NCI-H345 treated with DMSO at 0.1 percent for 48 hours (cell line): ENCODE results near the gene TBX4.
"Not testable (repeated sequence)": the region's sequence is repeated elsewhere in the genome, so short reads cannot be mapped to it uniquely, and the experiment has no call there.

Source experiments
- DNase-seq: peaks from one replicate; lab custom pipeline; 2025; ENCODE audit not compliant: unreplicated experiment; lab: John Stamatoyannopoulos, UW

Gene TBX4

DNA sequence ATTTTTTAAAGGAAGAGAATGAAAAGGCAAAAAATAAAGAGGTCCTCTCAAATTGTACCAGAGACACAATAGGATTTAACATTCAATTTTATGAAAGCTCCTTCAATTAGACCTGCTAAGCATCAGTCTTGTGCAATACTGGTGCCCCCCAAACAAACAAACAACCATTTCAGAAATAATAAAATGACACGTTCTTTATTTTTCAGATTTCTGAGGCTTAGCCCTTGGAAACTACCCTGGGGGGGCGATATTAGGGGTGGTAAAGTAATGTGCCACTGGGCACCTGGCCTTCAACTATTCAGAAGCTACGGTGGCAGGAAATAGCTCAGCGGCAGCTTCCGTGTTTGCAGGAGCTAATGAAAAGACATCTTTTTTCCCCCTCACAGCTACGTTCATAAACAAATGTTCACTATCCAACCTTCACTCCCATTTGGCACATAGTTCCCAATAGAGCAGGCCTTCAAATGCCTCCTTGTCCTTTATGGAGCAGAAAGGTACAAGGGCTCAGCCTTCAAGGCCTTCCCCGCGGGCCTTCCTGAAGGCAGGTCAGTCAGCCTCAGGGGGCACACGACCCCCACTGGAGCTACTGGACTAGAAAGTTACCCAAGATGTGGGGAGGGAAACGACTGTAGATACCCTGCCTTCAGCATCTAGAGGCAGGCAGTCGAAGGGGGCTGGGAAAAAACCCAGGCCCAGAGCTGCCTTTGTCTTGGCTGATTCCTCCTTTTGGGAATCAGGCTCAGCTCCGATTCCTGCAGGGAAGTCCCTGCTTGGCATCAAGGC lies 44.1 kb downstream of the TBX4 start:
- no peak for DNase-seq

DNA sequence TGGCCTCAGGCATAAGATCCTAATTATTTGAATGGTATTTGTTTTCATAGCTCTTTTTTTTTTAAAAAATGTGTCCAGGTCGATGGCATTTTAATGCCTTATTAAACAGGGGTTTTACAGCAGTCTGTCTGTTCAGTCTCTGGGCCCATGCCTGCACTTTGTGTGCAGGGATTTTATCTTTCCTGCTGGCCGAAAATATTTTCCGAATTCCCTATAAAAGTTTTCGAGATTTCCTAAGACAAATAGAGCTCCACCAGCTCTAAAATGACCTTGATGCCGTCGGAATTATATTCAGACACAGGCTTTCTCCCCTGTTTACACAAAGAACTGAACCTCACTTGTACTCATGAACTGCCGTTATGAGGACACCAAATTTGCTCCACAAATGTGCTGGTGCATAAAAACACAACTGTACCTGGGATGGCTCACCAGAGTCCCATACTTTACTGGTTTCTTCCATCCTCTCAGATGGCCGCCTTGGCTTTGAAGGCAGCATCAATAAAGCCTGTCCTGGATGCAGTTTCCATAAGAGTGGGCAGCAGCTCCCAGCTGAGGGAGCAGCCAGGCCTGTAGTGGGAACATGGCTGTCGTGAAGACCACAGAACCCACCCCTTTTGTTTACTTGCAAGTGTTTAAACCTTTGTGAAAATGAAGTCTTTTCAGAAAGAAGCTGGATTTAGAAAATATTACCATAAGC lies 44.9 kb downstream of the TBX4 start:
- no peak for DNase-seq

DNA sequence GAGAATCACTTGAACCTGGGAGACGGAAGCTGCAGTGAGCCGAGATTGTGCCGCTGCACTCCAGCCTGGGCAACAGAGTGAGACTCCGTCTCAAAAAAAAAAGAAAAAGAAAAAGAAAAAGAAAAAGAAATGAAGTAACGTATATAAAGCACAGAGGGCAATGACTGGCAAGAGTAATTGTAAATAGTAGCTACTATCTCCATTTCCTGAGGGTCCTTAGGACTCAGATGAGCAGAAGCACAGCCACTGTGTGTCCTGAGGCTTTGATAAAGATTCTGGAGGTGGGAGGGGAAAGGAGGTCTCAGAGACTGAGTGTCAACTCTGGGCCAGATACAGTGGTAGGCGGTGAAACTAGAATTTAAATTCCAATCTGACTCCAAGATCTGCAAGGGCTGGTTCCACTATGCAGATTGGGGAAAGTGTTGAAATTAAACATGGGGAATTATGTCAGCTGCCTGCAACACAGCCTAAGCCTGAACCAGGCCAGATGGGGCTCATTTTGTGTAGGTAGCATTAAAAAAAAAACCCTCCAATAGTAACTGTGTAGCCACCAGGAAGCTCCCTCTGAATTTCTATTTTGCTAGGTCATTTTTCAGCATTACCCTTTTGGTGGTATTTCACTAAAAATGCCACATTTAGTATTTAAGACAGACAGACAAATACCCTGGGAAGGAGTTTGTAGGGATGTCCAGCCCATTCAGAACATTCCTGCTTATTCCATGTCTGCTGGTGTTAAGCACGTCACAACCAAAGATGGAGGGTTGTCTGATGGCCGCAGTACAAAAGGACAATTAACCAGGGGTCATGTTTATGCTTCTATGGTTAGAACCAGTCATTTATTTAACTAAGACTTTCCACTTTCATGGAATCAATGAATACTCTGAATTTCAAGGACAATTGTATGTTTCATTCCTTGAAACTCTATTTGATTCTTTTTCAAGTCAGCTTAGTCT lies 46.1 kb downstream of the TBX4 start:
- no peak for DNase-seq

DNA sequence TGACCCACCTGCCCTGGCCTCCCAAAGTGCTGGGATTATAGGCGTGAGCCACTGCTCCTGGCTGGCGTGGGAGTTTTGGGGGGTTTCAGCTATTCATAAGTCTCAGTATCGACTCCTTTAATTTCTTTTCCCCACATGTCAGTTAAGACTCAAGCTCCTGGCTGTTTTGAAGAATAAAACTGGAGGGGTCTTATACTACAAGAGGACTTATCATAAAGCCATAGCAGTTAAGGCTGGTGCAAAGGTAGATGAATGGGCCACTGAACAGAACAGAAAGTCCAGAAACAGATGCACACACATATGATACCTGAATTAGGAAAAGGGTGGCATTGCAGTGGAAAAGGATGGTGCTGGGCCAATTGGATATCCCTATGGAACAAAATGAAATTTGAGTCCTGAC lies 47.4 kb downstream of the TBX4 start:
- DNase-seq = no peak

DNA sequence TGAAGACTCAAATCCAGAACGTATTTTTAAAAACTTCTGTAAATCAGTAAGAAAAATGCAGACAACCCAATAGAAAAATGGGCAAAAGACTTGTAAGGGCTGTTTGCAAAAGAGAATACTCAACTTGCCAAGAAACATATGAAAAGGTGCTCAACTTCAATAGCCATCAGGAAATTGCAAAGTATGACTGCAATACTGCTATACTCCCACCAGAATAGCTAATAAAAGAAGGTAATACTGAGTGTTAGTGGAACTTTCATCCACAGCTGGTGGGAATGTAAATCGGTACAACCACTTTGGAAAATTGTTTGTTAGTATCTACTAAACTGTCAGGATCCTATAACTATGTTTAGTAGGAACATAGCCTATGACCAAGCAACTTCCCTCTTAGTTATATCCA lies 48.1 kb downstream of the TBX4 start:
- no peak for DNase-seq

DNA sequence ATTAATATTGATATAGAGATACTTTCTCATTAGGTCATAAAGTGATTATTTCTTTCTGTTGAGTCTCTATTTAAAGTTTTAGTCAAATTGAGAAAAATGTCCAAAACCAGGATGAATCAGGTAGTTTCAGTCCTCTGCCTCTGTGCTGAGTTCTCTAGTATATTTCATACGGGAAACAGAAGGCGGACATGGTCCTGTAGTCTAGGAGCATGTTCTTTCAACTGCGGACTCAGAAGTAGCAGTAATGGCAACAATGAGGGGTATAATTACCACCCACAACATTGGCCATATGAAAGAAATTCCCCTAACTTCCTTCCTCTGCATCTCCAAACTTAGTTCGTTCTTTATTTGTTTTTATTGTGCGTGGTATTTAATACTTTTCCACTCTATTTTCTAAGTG lies 50.1 kb downstream of the TBX4 start:
- no peak for DNase-seq

DNA sequence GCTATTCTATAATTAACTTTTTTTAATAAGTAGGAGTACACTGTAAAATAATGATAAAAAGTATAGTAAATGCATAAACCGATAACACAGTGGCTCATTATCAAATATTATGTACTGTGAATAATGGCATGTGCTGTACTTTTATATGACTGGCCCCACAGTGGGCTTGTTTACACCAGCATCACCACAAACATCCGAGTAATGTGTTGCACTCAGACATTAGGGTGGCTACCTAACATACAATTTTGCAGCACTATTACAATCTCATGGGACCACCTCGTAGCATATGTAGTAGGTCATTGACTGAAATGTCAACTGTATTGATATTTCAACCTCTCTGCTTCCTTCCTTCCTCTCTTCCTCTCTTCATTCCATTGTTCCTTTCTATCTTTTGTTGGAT lies 51.7 kb downstream of the TBX4 start:
- no peak for DNase-seq

DNA sequence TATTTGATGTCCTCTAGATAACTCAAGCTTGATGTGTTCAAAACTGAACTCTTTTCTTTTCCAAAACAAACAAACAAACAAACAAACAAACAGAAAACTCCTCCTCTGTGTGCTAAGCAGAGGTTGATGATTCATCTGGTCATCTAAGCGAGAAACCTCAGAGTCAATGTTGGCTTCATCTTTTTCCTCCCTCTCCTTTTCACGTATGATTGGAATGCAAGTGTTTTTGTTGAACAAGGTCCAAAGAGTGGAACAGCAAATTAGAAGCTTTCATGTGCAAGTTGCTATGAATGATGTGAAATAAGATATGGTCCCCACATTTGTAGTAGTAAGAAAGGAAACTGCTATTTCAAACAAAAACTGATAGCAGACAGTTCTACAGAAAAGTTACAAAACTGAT lies 52.5 kb downstream of the TBX4 start:
- no peak for DNase-seq

DNA sequence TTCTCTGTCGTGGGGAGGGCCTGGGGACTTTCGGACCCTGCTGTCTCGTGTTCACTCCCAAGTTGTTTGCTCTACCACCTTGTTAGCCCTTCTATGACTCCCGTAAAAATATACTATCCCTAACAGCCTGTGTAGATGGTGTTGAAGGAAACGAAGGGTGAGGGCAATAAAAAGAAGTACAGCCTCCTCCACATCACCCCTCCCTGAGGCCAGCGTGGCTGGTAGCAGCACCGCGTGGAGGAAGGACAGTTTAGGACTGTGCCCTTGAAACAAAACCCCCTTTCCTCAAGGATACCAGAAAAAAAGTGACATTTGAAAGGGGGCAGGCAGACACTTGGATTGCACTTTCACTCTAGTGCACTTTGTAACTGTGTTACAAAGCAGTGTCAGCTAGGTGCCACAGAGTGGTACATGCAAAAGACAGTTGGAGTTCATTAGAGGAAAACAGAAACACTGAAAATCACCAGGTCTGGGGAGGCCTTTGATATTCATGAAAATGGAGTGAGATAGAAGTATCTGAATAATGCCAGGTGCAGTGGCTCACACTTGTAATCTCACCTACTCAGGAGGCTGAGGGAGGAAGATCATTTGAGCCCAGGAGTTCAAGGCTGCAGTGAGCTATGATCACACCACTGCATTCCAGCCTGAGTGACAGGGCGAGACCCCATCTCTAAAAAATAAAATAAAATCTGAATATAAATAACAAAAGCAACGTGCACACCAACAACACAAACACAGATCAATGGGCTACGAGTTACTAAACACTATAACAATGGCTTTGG lies 53.8 kb downstream of the TBX4 start:
- no peak for DNase-seq

DNA sequence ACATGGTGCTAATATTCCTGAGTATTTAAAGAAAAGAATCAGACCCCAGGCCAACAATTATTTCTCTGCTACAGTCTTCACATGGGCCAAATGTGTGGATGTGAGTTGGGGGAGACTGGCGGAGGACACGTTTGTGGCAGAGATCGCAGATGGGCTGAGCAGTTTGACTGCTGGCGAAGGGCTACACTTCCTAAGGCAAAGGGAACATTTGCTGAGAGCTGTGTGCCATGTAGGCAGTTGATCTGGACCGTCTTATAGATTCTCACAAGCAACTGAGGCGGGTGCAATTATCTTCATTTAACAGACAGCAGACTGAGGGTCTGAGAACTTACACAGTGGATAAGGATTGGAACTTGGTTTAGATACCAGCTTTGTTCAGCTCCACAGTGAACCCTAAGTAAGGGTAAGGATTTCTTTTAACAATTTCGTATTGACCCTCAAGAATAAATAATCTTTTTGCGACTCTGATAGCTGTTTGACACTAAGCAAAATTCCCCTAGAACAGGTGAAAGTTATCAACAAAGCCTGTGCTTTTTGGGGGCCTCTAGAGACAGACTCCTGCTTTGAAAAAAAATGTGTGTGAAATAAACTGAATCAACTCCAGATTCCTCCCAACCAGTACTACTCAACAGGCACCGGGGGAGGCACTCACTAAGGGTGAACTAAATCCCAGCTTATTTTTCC lies 55.3 kb downstream of the TBX4 start:
- no peak for DNase-seq

DNA sequence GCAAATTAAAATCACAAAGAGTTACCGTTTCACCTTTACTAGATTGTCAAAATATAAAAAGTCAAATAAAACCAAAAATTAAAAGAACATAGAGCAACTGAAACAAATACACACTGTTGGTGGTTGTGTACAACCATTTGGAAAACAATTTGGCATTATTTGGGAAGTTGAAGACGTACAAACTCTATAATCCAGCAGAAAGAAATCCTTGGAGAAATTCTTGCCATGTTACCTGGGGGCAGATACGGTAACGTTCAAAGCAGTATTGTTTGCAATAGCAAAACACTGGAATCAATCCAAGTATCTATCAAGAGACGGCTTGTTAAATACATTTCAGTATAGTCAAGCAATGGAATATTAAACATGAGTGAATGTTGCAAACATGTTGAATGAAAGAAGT lies 56.7 kb downstream of the TBX4 start:
- DNase-seq = no peak

DNA sequence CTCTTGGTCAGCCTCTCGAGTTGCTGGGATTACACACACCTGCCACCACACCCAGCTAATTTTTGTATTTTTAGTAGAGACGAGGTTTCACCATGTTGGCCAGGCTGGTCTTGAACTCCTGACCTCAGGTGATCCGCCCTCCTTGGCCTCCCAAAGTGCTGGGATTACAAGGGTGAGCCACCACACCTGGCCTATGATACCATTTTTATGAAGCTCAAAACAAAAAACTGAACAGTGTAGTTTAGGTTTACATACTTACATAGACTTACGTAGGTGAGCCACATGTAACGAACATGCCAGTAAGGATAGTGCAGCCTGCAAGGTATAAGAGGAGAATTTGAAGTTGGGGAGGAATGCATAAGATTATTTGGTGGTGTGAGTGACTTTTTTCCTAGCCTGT lies 57.2 kb downstream of the TBX4 start:
- not testable (repeated sequence) for DNase-seq

DNA sequence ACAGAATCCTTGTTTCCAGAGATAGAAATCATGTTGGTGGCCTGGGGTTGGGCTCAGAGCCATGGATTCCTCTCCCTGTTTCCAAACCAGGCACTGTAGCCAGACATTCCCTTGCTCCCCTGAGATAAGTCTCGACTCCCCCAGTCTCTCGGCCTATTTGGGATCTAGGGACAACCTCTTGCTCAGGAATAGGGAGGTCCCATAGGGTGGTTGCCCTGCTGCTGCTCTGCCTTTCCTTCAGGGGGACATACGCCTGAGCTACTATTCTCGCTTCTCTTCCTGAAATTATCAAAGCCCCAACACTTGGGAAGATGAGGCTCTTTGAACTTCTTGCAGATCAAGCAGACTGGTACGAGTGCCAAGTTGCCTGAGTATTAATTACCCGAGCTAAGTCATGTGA lies 58.0 kb downstream of the TBX4 start:
- DNase-seq = no peak

DNA sequence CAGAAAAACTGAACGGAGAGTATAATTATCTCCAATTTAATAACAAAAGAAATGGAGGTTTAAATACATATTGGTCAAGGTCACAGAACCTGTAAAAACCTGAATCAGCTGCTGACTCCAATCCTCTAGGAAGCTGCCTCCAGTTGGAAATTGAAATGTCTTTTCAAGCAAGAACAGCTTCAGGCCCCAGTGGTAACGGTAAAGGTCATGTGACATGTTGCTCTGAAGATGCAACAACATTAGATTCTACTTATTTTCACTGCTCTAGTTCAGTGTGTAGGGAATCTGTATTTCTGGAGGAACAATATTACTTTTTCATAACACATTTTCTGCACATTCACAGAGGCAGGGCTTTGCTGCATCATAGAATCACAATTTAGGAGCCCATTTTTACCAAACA lies 58.8 kb downstream of the TBX4 start:
- DNase-seq = no peak

DNA sequence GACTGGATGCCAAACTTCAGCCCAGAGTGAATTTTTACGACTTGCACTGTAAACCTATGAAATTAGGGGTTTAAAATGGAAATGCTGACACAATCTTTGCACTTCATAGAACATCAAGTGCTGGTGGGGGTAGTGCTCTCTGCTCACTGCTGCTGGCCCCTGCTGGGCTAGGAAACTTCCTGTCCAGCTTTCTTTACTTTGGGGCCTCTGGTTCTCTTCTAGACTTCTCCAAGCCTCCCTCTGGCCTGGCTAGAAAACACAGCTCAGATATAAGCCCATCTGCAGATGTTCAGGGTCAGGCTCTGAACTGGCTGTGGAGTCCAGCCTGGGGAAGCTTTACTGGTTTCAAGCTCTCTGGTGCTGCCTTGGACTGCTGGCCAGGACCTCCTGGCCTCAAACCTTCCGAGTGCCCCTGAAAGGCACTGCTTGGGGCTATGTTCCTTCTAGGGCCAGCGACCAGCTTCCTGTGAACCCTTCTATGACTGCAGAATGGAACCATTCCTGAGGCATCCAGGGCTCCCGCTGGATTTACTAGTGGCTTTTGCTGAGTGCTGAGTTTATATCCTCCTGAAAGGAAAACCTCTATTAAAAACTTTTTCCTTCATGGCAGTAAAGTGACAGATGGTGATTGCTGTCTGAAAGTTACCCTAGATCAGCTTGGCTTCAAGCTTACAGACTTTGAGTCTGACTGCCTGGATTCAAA lies 59.4 kb downstream of the TBX4 start:
- DNase-seq = no peak

DNA sequence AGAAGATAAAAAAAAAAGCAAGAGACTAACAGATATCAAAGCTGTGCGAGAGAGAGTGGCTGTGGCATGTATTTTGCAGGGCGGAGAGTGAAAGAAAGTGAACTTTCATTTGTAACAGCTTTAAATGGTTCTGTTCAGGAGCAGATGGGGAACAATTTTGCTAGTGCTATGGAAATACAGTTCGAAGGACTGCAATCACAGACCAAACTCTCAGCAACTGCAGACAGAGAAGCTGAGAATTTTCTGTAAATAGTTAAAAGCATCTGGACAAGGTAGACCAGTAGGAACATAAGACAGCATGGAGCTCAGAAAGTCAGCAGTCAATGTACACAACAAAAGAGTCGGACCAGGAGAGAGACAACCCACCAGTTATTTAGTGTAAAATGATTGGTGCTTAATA lies 62.3 kb downstream of the TBX4 start:
- no peak for DNase-seq

DNA sequence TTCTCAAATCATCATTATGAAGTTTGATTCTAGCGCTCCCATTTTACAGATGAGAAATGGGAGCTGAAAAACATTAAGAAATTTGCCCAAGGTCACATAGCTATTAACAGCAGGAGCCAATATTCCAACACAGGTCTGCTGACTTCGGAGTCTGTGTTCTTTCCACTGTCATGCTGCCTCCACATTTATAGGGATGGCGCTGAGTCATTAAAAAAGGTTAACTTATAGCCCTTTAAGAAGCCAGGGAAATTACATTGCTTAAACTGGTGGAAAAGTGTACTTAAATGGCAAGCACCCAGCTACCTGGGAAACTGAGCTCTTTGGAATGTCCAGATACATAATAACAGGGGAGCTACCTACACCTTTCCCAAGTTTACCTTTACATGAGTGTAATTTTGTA lies 65.0 kb downstream of the TBX4 start:
- DNase-seq = no peak

DNA sequence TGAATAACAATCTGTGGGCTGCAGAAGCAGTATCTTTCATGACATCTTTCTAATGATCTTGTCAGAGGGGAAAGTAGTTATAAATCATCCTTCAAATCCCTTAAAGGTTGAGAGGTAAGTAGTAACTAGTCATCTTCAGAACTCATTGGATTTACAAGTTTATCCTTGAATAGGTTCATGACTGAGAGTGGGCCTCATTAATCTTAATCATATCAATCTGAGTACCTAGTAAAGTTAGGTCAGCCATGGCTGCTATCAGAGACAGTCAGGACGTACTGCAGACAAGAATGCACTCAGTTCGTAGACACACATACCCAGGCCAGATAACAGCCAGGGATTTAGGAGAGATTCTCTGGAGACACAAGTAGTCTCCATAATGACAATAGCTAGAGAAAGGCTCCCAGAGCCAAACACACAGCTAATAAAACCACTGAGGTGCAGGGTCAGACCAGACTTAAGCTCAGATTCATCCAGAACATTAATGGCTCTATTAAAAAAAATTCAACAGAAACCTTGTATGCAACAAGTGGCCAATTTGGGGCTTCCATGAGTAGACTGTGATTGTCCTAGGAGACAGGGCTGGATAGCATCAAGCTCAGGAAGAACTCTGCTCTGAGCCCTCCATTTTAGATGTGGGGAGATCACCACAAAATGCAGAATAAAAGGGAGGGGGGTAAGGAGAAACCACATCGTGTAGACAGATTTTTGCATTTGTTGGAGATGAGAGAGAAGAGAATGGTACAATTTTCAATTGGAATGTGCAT lies 65.8 kb downstream of the TBX4 start:
- no peak for DNase-seq

DNA sequence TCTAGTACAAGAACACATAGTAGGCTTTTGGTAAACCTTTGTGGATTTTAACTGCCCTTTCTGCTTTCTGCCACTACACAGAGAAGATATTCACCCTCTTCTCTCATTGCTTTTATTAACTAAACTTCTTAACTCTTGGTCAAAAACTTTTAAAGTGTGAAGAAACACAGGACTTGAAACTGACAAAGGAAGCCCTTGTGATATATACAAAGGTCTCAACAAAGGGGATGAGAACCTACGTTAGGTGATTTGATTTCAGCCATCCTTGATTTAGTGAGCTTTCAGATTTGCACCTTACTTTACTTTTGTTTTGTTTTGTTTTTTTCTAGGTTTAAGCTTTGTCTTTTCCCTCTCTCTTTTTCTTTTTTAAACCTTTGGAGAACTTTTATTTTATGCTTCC lies 66.9 kb downstream of the TBX4 start:
- no peak for DNase-seq
